NCI-H446 (cell line): ENCODE measurements around the gene FOXD2.

ENCODE experiments used
- DNase-seq, 2 experiments: peaks; one replicate each; lab custom pipeline; 2025; lab: John Stamatoyannopoulos, UW

The FOXD2 gene

GRCh38 chr1:47437447-47438164 lies at the start of gene FOXD2:
TSS of gene FOXD2 (plus strand) at chr1:47438044. CDS start at chr1:47438136, 92 bp downstream.
- peak; percentile 92 for DNase-seq

GRCh38 chr1:47388891-47389238 lies 49.0 kb upstream of the FOXD2 start:
- DNase-seq = peak; percentile 37 to 55

GRCh38 chr1:47389731-47390130 lies 48.1 kb upstream of the FOXD2 start:
- DNase-seq = no peak

GRCh38 chr1:47390843-47391242 lies 47.0 kb upstream of the FOXD2 start:
- no peak for DNase-seq

- no peak for DNase-seq
These were observed 44.7 kb upstream of the FOXD2 start for GRCh38 chr1:47393141-47393540.

- DNase-seq = no peak
These were observed 42.4 kb upstream of the FOXD2 start for GRCh38 chr1:47395433-47395832.

- no peak for DNase-seq
These were observed 41.1 kb upstream of the FOXD2 start for GRCh38 chr1:47396671-47397196.

DNA sequence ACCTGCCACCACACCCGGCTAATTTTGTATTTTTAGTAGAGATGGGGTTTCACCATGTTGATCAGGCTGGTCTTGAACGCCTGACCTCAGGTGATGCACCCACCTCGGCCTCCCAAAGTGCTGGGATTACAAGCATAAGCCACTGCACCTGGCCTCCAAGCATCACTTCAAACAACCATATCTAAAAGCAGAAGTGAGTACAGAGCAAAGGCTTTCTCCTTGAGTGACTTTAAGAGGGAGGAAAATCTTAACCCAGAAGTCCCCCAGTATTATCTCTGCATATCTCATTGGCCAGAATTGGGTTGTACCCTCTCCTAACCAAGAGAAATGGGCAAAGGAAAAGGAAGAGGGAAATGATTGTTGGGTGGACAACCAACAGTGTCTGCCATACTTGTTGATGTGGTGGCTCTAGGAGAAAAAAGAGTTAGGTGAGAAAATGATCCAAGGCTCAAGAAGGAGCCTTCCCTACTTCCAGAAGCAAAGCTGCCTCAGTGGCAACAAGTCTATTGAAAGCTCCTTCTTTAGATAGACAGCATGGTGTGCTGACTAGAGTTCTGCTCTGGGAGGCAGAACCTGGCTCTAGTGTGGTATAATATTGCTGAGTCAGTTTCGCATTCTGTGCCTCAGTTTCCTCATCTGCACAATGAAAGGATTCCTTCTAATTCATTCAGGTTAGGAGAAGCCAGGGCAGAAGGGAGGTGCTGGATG lies 38.6 kb upstream of the FOXD2 start:
- DNase-seq = no peak

DNA sequence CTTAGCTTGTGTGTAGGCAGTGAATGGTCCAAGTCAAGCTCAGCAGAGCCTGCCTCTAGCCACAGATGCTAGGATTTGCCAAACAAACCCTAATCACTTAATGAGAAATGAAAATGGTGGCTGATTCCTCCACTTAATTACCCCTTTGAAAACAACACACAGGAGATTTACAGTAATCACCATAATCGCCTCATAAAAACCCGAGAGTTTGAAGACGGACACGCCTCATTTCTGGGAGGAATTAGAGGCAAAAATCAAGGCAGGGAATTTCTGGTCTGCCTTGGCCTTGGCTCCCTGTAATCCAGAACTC lies 38.0 kb upstream of the FOXD2 start:
- DNase-seq = no peak

DNA sequence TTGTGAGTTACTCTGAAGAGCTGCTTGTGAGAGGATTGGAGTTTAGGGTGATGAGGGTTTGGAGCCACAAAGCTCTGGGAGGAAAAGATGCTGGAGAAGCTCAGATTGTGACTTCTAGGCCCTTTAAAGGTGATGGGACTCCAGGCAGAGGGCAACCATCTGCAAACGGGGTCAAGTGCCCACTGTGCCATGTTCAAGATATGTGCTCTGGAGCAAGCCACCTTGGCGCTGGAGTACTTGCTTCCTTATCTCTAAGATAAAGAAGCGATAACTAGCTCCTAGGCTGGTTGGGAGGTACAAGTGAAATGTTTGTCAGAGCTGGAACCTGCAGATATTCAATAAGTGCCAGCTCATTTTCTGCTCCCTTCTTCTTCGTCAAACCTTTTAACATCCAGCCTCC lies 36.1 kb upstream of the FOXD2 start:
- DNase-seq = no peak

GRCh38 chr1:47402591-47402990 lies 35.3 kb upstream of the FOXD2 start:
- DNase-seq = no peak

DNA sequence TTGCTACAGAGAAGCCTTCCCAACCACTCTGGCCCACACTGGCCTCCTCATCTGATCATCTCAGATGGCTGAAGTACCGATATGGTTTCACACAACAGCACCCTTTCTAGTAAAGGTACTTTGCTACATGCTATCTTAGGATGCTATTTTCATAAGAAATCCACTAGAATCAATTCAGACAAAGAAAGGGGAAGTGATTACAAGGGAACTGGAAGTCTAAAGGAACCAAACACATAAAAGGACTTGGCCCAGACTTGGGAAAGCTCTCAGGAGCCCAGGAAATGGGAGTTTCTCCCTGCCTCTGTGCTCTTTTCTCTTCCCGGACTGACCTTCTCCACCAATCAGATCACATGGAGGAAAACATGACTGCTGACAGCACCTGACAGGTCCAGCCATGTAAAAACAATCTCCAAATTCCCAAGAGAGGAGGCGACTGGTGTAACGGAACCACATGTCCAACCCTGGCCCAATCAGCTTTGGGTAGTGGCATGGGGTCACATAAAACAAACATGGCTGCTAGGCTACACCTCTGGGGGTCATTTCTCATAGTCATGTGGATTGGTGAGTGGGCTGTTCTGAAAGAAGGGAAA lies 34.4 kb upstream of the FOXD2 start:
- DNase-seq = no peak

GRCh38 chr1:47405697-47406096 lies 32.1 kb upstream of the FOXD2 start:
- no peak for DNase-seq

GRCh38 chr1:47406966-47407365 lies 30.9 kb upstream of the FOXD2 start:
- no peak for DNase-seq

GRCh38 chr1:47407481-47407880 lies 30.4 kb upstream of the FOXD2 start:
- no peak for DNase-seq

DNA sequence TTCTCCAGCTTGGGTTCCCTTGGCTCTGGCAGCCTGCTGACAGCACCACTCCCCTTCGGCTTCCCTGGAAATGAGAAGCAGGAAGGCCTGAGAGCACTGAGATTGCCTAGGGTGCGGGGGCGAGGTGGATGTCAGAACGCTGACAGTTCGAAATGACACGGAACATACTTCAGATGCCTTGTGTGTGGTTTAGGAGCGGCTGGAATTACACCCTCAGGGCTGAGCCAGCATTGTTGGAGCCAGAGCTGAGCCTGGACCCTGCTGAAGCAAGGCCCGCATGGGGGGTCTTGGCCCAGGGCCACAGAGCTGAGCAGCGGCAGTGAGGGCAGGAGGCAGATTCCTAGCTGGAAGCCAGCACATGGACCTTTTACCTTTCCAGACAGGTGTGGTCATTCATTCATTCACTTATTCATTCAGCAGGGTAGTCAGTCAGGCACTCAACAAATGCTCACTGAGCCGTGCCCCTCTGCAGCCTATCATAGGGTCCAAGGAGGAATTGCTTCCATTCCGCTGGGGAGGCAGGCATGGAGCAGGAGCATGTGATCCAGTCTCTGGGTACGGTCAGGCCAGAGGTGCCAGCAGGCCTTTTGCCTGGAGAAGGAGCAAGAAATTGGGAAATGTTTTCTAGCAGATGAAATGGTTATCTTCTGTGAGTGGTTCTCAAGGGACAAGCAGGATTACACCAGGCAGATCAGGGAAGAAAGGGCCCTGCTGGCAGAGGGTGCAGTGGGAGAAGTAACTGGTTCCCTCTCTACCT lies 28.4 kb upstream of the FOXD2 start:
- no peak for DNase-seq

GRCh38 chr1:47410068-47410455 lies 27.8 kb upstream of the FOXD2 start:
- DNase-seq = no peak

DNA sequence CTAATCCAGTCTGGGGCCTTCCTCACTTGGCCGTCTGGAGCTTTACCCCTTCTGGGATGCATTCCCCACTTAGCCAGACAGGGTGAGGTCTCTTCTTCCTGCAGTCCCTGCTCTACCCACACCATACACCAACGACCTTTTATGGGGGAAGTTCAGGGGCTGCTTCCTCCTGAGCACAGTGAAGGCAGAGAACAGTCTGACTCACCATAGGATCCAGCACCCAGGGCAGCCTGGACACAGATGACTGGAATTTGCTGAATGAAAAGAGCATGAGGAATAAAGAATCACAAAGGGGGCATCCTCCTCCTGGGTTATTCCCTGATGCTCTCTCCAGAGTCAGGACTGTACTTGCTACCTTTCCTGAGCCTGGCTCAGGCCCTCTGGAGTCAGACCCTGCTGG lies 26.4 kb upstream of the FOXD2 start:
- no peak for DNase-seq

DNA sequence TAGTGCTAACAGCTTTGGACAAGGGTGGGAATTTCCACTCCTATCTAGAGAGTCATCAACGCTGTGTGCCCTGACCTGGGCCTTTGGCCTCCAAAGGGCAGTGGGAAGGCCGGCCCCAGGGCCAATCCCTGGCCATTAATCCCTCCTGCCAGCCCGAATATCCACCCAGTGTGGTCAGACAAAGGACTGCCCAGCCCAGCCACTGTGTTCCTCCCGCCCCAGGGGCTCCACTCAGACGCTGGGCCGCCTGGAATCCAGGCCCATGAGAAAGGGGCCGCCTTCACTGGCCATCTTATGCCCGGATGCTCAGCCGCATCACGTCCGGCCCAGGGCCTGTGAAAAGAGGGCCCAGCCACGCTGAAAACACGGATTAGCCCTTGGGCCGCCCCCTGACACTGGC lies 25.4 kb upstream of the FOXD2 start:
- DNase-seq = no peak

GRCh38 chr1:47415728-47416318 lies 22.0 kb upstream of the FOXD2 start, which contains the start of gene FOXE3:
TSS of gene FOXE3 (plus strand) at chr1:47416285. CDS start at chr1:47416316, 31 bp downstream.
- DNase-seq = no peak

DNA sequence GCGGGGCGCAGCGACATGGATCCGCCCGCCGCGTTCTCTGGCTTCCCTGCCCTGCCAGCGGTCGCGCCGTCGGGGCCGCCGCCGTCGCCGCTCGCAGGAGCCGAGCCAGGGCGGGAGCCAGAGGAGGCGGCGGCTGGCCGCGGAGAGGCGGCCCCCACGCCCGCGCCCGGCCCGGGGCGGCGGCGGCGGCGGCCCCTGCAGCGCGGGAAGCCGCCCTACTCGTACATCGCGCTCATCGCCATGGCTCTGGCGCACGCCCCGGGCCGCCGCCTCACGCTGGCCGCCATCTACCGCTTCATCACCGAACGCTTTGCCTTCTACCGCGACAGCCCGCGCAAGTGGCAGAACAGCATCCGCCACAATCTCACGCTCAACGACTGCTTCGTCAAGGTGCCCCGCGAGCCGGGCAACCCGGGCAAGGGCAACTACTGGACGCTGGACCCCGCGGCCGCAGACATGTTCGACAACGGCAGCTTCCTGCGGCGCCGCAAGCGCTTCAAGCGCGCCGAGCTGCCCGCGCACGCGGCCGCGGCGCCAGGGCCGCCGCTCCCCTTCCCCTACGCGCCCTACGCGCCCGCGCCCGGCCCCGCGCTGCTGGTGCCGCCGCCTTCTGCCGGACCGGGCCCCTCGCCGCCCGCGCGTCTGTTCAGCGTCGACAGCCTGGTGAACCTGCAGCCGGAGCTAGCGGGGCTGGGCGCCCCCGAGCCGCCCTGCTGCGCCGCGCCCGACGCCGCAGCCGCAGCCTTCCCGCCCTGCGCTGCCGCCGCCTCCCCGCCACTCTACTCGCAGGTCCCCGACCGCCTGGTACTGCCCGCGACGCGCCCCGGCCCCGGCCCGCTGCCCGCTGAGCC lies 21.3 kb upstream of the FOXD2 start:
- DNase-seq = no peak
